H1 (cell line): Measurements from ENCODE around the gene CORIN. TPM values are rescaled to one million over a fixed set of nuclear protein-coding genes. Genes with fewer than 3 reads are reported as not detected.

Experiments used
- CTCF ChIA-PET: fragments of 300-600 bp; sonication (Branson Sonifier 250); formaldehyde crosslinking; loops from one replicate; lab custom pipeline; 2021; ENCODE audit not compliant: partially characterized antibody; lab: Charles Lee
- POLR2A ChIA-PET: fragments of 300-600 bp; sonication (Branson Sonifier 250); formaldehyde crosslinking; loops from one replicate; lab custom pipeline; 2021; ENCODE audit warnings: inconsistent platforms; ENCODE audit not compliant: partially characterized antibody; lab: Charles Lee
- DNase-seq, 2 experiments: peaks; one replicate each; pipeline versions ENCODE4 v3.0.0 to v3.0.0-alpha.2; 2010 to 2022; ENCODE audit warnings: low spot score in 2 of 2, low read depth in 1 of 2, mixed read lengths in 1 of 2
- FAIRE-seq: peaks from 2 replicates; lab custom pipeline; 2011; peaks lifted over from hg19 to GRCh38; lab: Jason Lieb, UNC
- H2AFZ ChIP-seq: 2 replicates; pipeline ENCODE4 v1.8.1; 2012; ENCODE audit warnings: low read length, inconsistent platforms
- H2AK5ac ChIP-seq: 2 replicates; pipeline ENCODE4 v1.6.1; 2013; ENCODE audit warnings: low read depth, low read length
- H2BK120ac ChIP-seq: replicated peaks from 2 replicates; pipeline ENCODE3; 2013; ENCODE audit warnings: low read depth, low read length, inconsistent platforms
- H2BK12ac ChIP-seq: 2 replicates; pipeline ENCODE4 v1.6.1; 2013; ENCODE audit warnings: low read depth, low read length
- H2BK15ac ChIP-seq: 2 replicates; pipeline ENCODE4 v1.6.1; 2013; ENCODE audit warnings: low read length
- H2BK20ac ChIP-seq: 2 replicates; pipeline ENCODE4 v1.6.1; 2013; ENCODE audit warnings: low read length
- H2BK5ac ChIP-seq: 2 replicates; pipeline ENCODE4 v1.6.1; 2013; ENCODE audit warnings: low read depth, low read length
- H3K14ac ChIP-seq: 2 replicates; pipeline ENCODE4 v1.6.1; 2013; ENCODE audit warnings: inconsistent platforms; ENCODE audit not compliant: insufficient read length
- H3K18ac ChIP-seq: 2 replicates; pipeline ENCODE4 v1.6.1; 2013; ENCODE audit warnings: low read length; ENCODE audit errors: extremely low read depth
- H3K23ac ChIP-seq: 2 replicates; pipeline ENCODE4 v1.6.1; 2013; ENCODE audit warnings: inconsistent platforms; ENCODE audit not compliant: insufficient read length
- H3K23me2 ChIP-seq: 2 replicates; pipeline ENCODE4 v1.6.1; 2013; ENCODE audit warnings: low read depth, low read length
- H3K27ac ChIP-seq: 2 replicates; pipeline ENCODE4 v1.6.1; 2011; ENCODE audit warnings: low read depth, low read length, inconsistent platforms
- H3K27me3 ChIP-seq, 4 experiments: replicated peaks in 1 of 4; 1 replicate in 1 of 4; 2 replicates in 3 of 4; pipeline versions ENCODE4 v1.6.1 to v1.8.1; 2011 to 2013; ENCODE audit warnings: low read length in 3 of 4, mild to moderate bottlenecking in 3 of 4, inconsistent platforms in 2 of 4, mixed read lengths in 2 of 4, moderate library complexity in 1 of 4; ENCODE audit not compliant: control insufficient read depth in 3 of 4, insufficient read depth in 3 of 4; ENCODE audit errors: extremely low read depth in 1 of 4
- H3K36me3 ChIP-seq, 4 experiments: 2 replicates each; pipeline versions ENCODE4 v1.6.1 to v1.8.1; 2011 to 2013; ENCODE audit warnings: mild to moderate bottlenecking in 4 of 4, low read length in 3 of 4, moderate library complexity in 2 of 4, control low read depth in 1 of 4, inconsistent platforms in 1 of 4; ENCODE audit not compliant: insufficient read depth in 4 of 4, control insufficient read depth in 2 of 4
- H3K4ac ChIP-seq: replicated peaks from 2 replicates; pipeline ENCODE3; 2013; ENCODE audit warnings: low read length, low read depth, mixed read lengths, inconsistent platforms; ENCODE audit not compliant: insufficient read length
- H3K4me1 ChIP-seq, 4 experiments: replicated peaks in 1 of 4; 1 replicate in 1 of 4; 2 replicates in 3 of 4; pipeline versions ENCODE4 v1.6.1 to v1.8.1; 2011 to 2013; ENCODE audit warnings: low read length in 3 of 4, inconsistent platforms in 2 of 4, mixed read lengths in 1 of 4; ENCODE audit not compliant: insufficient read depth in 4 of 4, control insufficient read depth in 3 of 4
- H3K4me2 ChIP-seq, 2 experiments: 2 replicates each; pipeline versions ENCODE4 v1.6.1 to v1.8.1; 2011 to 2013; ENCODE audit warnings: low read depth in 2 of 2, low read length in 2 of 2, control low read depth in 1 of 2, inconsistent platforms in 1 of 2, mild to moderate bottlenecking in 1 of 2; ENCODE audit not compliant: insufficient read depth in 1 of 2
- H3K4me3 ChIP-seq, 4 experiments: fragments of 200-600, 300-600 bp in 1 of 4; sonication (generic), shearing (Covaris generic), sonication (Bioruptor Twin) in 1 of 4; 2 replicates each; pipeline versions ENCODE4 v1.5.1 to v1.8.1; 2011 to 2016; ENCODE audit warnings: low read length in 4 of 4, low read depth in 3 of 4, control low read depth in 2 of 4, inconsistent platforms in 2 of 4, mild to moderate bottlenecking in 2 of 4, mixed read lengths in 1 of 4, moderate library complexity in 1 of 4; ENCODE audit not compliant: insufficient read depth in 2 of 4; ENCODE audit errors: extremely low read depth in 1 of 4
- H3K56ac ChIP-seq: replicated peaks from 2 replicates; pipeline ENCODE3; 2013; ENCODE audit warnings: low read depth, mild to moderate bottlenecking, mixed read lengths, low read length, inconsistent platforms; ENCODE audit not compliant: insufficient read length
- H3K79me1 ChIP-seq: 2 replicates; pipeline ENCODE4 v1.6.1; 2013; ENCODE audit warnings: low read depth, low read length, control low read depth
- H3K79me2 ChIP-seq, 2 experiments: 2 replicates each; pipeline versions ENCODE4 v1.6.1 to v1.8.1; 2012 to 2013; ENCODE audit warnings: low read length in 2 of 2, mild to moderate bottlenecking in 2 of 2, inconsistent platforms in 1 of 2; ENCODE audit not compliant: insufficient read depth in 2 of 2, control insufficient read depth in 1 of 2
- H3K9ac ChIP-seq, 4 experiments: replicated peaks in 1 of 4; 1 replicate in 1 of 4; 2 replicates in 3 of 4; pipeline versions ENCODE4 v1.6.1 to v1.8.1; 2011 to 2013; ENCODE audit warnings: low read depth in 3 of 4, low read length in 3 of 4, control low read depth in 2 of 4, mild to moderate bottlenecking in 2 of 4, moderate library complexity in 2 of 4, inconsistent platforms in 1 of 4; ENCODE audit errors: extremely low read depth in 1 of 4
- H3K9me3 ChIP-seq, 2 experiments: 2 replicates each; pipeline versions ENCODE4 v1.6.1 to v1.8.1; 2012 to 2013; ENCODE audit warnings: mild to moderate bottlenecking in 2 of 2, moderate library complexity in 2 of 2, control low read depth in 1 of 2, inconsistent platforms in 1 of 2, low read depth in 1 of 2, low read length in 1 of 2, mixed read lengths in 1 of 2; ENCODE audit not compliant: insufficient read depth in 2 of 2
- H4K20me1 ChIP-seq, 2 experiments: replicated peaks in 1 of 2; 2 replicates each; pipeline versions ENCODE3 to v1.8.1; 2011 to 2013; ENCODE audit warnings: inconsistent platforms in 2 of 2, low read length in 2 of 2, mild to moderate bottlenecking in 1 of 2; ENCODE audit not compliant: insufficient read depth in 2 of 2, control insufficient read depth in 1 of 2
- H4K5ac ChIP-seq: 2 replicates; pipeline ENCODE4 v1.6.1; 2013; ENCODE audit warnings: low read length, low read depth, mixed read lengths, inconsistent platforms; ENCODE audit not compliant: insufficient read length
- H4K8ac ChIP-seq: 2 replicates; pipeline ENCODE4 v1.8.0; 2013; ENCODE audit warnings: mild to moderate bottlenecking, moderate library complexity, low read length, inconsistent platforms; ENCODE audit not compliant: insufficient read depth; ENCODE audit errors: extremely low read depth
- H4K91ac ChIP-seq: replicated peaks from 2 replicates; pipeline ENCODE3; 2013; ENCODE audit warnings: low read length, mixed read lengths, inconsistent platforms; ENCODE audit not compliant: insufficient read length
- GABPA ChIP-seq: IDR thresholded peaks from 2 replicates; pipeline ENCODE4 v1.6.1; 2011; ENCODE audit warnings: mild to moderate bottlenecking, low read length, moderate library complexity, borderline replicate concordance; ENCODE audit not compliant: insufficient read depth
- WGBS, 2 experiments: shearing (Covaris generic) in 1 of 2; methylation state at CpG; one replicate each; pipeline versions ENCODE4 v1.1.6 to v1.1.7; 2013 to 2015; ENCODE audit warnings: low lambda C conversion rate in 2 of 2, mixed read lengths in 2 of 2, inconsistent platforms in 1 of 2, low coverage in 1 of 2, missing lambda C conversion rate in 1 of 2; ENCODE audit not compliant: insufficient replicate concordance in 2 of 2, insufficient coverage in 1 of 2, insufficient read length in 1 of 2; ENCODE audit errors: extremely low coverage in 1 of 2, missing lambda C conversion rate in 1 of 2; 5-methylcytosine and 5-hydroxymethylcytosine counted together
- polyA plus RNA-seq, 7 experiments: library from polyadenylated mRNA; depleted of rRNA in 3 of 7; stranded (reverse) in 5 of 7; unstranded in 2 of 7; fragments of >200 nt in 5 of 7; fragments of 200-250 nt in 2 of 7; gene quantifications; 1 replicate in 5 of 7; 2 replicates in 1 of 7; 4 replicates in 1 of 7; pipeline versions ENCODE4 v1.2.1 to v1.2.3, GENCODE V29; 2011 to 2013; ENCODE audit warnings: missing spikeins in 2 of 7, mixed read lengths in 2 of 7
- total RNA-seq: library from RNA; stranded (reverse); fragmentation: NEBNext Ultra II Directional; extraction: Animal tissue kit (Norgen Biotek cat#: 25700); gene quantifications from 2 replicates; pipeline ENCODE4 v1.2.1, GENCODE V29; 2021
- TF ChIP-seq, protein P1 (sequence below): IDR thresholded peaks from 2 replicates; pipeline ENCODE4 v1.6.1; 2012; ENCODE audit warnings: inconsistent platforms
- TF ChIP-seq, protein P2 (sequence below): IDR thresholded peaks from 2 replicates; pipeline ENCODE4 v1.6.1; 2012; ENCODE audit warnings: inconsistent platforms

Gene CORIN
- total and polyA plus RNA-seq, 2 of the 8 experiments (the other 6 are each of a cell fraction or from before 2014, with no cell fraction given): 0.09 to 0.32 TPM

DNA sequence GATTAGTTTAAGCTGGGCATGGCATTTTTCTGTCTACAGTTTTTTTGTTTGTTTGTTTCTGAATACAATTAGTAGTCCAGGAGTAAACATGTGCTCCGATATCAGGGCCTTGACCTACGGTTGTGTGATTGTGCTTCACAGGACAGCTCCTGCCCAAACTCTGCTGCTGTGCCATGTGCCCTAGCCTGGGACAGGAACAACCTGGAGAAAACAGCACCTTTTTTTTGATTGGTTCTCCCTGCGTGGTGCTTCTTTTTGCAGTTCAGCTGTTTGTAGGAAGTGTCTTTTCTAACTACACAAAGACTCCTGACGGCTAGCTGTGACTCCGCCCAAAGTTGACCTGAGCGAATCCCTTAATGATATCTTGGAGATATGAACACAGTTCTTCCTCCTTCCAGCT, 194.0 kb downstream of the CORIN start:
- FAIRE-seq (no peak), DNase-seq (no peak)
- Histone ChIP-seq H3K14ac (no peak overlapping the region), H2BK20ac (no peak overlapping the region), H3K79me1 (no peaks in the 10 kb centered on the region), H3K9me3 (no peaks in the 10 kb centered on the region), H4K91ac (no peak overlapping the region), H3K23ac (no peak overlapping the region), H3K56ac (no peak overlapping the region), H2AK5ac (no peak overlapping the region), H2BK12ac (no peak overlapping the region), H3K23me2 (no peaks in the 10 kb centered on the region), H3K18ac (no peak overlapping the region), H3K79me2 (no peaks in the 10 kb centered on the region), H3K4ac (no peak overlapping the region), H3K27ac (no peak overlapping the region), H4K5ac (no peak overlapping the region), H2BK5ac (no peak overlapping the region), H3K9ac (no peak overlapping the region), H3K4me2 (no peak overlapping the region), H3K27me3 (no peaks in the 10 kb centered on the region), H3K36me3 (no peaks in the 10 kb centered on the region), H2AFZ (peak overlapping the region; percentile 88), H4K20me1 (no peaks in the 10 kb centered on the region), H2BK120ac (no peak overlapping the region), H3K4me3 (no peak overlapping the region), H2BK15ac (no peak overlapping the region), H4K8ac (no peak overlapping the region), H3K4me1 (peaks cover 0 to 2% (median 0%) of the 10 kb centered on the region in 4 experiments; a peak in 1 of 7 replicates)
- 78% methylated on average over 6 of the region's 6 CpGs; no CpG with 5 or more reads in 1 of the 2 experiments for WGBS, 2 experiments
- POLR2A ChIA-PET: no interaction called here
- TF ChIP-seq, protein P1, sequence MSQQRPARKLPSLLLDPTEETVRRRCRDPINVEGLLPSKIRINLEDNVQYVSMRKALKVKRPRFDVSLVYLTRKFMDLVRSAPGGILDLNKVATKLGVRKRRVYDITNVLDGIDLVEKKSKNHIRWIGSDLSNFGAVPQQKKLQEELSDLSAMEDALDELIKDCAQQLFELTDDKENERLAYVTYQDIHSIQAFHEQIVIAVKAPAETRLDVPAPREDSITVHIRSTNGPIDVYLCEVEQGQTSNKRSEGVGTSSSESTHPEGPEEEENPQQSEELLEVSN: peak; percentile 42; the same call in 1 of the 2 replicates
- no peak for TF ChIP-seq GABPA
- TF ChIP-seq, protein P2, sequence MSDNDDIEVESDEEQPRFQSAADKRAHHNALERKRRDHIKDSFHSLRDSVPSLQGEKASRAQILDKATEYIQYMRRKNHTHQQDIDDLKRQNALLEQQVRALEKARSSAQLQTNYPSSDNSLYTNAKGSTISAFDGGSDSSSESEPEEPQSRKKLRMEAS: peak; percentile 62
- CTCF ChIA-PET: interaction anchor here (0.6 to 0.7 kb wide), 2 partner anchors 19 to 26 kb away, joined by 3 to 4 read pairs; no protein-coding TSS in a partner anchor
